CD4-positive, alpha-beta T cell treated with Interleukin-15 for 4 hours (primary cell): ENCODE data around the gene MDM4.
"Not testable (repeated sequence)": the region's sequence is repeated elsewhere in the genome, so short reads cannot be mapped to it uniquely, and the experiment has no call there.

Experiments
- DNase-seq: peaks from one replicate; pipeline ENCODE4 v3.0.0-alpha.2; 2020; ENCODE audit warnings: low spot score

MDM4 gene

DNA sequence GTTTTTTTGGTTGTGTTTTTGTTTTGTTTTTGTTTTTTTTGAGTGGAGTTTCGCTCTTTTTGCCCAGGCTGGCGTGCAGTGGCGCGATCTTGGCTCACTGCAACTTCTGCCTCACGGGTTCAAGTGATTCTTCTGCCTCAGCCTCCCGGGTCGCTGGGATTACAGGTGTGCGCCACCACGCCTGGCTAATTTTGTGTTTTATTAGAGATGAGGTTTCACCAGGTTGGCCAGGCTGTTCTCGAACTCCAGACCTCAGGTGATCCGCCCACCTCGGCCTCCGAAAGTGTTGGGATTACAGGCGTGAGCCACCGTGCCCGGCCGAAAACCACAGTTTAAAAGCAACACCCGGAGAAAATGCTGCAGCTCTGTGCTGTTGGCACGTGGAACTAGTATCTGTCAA, 1.2 kb downstream of the MDM4 start:
- DNase-seq, result not testable (repeated sequence)

DNA sequence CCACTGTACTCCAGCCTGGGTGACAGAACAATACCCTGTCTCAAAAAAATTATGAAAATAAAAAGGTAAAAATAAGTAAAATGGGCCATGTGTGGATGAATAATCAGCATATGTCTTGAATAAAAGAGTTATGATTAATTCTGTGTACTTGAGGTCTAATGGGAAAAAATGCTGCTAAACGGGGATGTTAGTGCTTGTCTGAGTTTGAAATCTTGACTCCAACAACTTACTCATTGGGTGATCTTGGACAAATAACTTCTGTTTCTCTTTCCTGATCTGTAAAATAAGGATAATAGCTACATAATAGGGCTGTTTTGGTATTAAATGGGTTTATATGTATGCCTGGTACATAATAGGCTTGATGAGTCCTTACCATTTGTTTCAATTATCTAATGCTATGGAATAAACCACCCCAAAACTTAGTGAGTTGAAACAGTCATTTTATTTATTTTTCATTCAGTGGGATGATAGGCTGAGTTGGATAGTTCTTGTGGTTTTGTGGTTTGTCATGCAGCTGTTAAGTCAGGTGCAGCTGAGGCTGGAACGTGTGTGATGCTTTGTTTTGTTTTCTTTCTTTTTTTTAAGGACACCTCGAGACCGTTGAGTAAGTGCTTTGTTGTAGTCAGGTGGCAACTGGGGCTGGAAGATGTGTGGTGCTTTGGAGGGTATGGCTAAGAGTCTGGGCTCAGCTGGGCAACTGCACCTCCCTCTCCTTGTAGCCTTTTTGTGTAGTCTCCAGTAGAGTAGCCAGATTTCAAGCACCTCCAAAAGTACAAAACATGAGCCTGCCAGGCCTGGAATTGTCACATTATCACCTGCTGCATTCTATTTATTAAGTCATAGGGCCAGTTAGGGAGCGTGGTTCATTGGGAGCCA, 4.9 kb downstream of the MDM4 start:
- DNase-seq, result peak; percentile 79

DNA sequence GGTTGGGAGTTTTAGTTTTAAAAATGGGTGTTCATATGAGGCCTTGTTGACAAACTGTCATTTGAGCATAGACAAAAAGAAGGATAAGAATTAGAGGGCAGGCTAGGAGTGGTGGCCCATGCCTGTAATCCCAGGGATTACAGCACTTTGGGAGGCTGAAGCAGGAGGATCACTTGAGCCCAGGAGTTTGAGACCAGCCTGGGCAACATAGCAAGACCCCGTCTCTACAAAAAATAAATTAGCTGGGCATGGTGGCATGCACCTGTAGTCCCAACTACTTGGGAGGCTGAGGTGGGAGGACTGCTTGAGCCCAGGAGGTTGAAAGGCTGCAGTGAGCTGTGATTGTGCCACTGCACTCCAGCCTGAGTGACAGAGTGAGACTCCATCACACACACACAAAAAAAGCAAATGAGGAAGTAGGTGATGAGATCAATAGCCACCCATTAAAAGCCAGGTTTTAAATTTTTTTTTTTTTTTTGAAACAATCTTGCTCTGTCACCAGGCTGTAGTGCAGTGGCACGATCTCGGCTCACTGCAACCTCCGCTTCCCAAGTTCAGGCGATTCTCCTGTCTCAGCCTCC, 5.8 kb downstream of the MDM4 start:
- DNase-seq, result not testable (repeated sequence)

DNA sequence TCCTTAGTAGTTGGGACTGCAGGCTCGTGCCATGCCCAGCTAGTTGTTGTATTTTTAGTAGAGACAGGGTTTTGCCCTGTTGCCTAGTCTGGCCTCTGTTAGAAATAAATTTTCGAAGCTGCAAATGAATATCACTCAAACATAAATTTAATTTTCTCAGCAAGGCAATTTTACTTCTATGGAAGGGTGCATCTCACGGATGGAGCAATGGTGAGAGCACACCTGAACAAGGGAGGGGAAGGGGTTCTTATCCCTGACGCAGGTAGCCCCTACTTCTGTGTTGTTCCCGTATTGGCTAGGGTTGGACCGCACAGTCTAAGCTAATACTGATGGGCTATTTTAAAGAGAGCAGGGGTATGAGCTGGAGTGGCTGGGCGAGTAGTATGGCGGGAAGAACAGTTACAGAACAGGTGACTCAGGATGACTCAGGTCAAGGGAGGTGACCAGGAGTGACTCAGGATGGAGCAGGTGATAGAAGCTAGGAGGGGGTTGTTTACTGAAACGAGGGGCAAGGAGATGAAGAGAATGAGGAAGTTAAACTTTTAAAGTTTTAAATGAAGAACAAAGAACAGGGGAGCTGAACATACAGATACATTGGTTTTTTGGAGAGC, 7.5 kb downstream of the MDM4 start:
- peak; percentile 43 for DNase-seq

DNA sequence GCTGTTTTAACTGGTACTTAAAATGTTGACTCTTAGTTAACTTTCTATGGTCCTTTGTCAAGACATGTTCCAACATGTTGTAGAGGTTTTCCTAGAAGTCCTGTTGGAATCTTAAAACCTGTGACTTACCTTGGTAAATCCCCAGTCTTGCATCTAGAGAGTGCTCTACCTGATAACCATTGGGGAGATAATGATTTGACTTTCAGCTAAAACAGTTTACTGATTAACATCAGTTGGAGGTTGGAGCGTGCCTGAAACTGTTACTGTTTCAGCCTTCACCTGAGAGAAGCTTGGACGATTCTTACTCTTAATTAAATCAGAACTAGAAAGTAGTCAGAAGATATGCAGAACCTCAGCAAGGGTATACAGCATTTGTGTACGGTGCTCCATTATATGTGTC, 8.8 kb downstream of the MDM4 start:
- no peak for DNase-seq

DNA sequence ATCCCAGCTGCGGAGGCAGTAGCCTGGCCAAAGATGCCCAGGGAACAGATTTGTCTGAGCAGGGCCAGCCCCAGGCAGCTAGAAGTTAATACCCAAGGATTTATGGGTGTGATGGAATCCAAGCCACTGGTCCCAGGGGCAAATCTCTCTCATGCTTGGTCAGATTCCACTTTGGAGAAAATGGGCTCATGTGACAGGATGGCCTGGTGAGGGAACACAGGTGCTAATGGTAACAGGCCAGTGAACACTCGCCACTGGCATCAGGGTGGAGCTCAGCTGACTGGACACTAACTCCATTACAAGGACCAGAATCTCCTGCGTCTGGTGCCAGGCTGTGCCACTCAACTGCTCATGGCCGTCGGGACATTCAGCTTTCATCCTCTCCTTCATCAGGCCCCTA, 12.0 kb downstream of the MDM4 start:
- DNase-seq, result no peak

DNA sequence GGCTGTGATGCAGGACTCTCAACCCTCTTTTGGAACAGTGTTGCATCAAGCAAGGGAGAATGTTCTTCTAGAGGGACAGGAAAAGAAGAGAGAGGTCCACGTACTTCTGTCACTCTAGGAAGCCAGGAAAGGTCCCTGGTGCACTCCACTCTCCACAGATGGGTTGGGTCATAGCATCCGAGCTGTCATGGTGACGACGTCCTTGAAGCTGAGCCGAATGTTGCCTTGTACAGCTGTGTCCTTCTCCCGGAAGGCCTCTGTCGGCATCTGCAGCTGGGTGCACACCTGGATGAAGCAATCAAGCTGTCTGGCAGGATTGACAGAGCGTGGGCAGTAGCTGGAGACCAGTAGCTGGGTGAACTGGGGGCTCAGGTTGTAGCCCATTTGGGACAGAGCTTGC, 12.5 kb downstream of the MDM4 start:
- DNase-seq, result no peak

DNA sequence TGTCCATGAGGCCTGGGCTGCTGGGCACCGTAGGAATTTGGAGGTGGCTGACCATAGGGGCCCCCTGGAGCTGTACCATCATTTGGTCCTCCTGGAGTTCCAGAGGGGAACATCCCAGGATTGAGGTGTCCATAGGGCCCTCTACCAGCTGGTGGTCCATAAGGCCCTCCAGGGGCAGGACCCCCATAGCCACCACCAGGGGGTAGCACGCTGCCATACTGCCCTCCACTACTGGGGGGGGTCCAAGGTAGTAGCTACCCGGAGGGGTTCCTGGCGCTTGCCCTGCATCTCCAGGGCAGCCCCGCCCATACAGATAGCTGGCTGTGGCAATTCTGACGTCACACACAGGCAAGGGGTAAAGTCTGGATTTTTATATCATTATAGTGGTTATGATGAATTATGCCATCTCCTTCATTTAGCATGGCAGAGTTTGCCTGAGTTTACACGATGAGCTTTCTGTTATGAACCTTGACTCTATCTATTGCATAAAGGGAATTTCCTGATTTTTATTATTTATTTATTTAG, 13.2 kb downstream of the MDM4 start:
- no peak for DNase-seq

DNA sequence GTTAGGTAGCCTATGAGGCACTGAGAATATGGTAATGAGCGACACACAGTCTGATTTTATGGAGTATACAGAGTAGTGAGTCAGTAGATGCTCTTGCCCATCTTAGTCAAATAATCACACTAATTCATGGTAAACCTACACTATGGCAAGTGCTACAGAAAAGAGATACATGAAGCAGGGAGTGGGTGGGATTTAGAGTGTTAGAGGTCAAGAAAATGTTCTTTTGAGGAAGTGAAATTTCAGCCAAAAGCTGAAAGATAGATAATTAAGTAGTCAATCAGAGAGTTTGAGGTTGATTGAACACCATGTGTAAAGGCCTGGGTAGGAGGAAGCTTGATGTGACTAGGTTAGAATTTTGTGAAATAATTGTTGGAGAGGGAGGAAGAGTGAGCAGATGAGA, 14.7 kb downstream of the MDM4 start:
- DNase-seq, result no peak

DNA sequence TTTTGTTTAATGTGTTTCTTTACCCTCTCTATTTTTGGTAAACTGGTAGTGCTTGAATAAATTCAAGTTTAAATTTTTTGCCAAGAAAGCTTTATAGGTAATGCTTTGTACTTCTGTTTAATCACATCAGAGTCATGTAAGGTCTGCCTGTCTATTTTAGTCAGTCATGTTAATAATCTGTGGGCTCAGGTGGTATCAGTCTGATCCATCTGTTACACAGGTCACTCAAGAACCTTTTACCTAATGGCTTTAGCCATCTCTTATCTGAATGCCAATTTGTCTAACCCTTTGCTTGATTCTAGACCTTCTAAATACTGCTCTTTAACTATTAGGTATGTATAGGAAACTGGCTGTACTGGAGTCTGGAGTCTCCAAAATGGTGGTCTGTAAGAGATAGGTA, 16.6 kb downstream of the MDM4 start:
- DNase-seq, result no peak

DNA sequence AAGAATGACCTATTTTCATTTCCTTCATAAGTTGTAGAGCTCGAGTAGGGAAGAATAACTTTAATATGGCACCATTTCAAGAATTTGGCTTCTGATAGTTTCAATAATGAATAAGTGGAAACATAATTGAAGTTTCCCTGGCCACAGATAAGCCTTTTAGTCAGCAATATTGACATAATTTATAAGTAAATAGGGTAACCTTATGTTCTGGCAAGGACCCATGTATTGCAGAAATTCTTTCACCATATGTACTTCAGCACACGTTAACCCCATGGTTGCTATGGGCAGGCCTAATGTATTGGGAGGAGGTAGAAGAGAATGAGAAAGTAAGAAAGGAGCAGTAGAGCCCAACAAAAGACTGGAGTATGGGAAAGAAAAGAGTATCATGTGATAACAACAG, 25.4 kb downstream of the MDM4 start:
- DNase-seq, result no peak

DNA sequence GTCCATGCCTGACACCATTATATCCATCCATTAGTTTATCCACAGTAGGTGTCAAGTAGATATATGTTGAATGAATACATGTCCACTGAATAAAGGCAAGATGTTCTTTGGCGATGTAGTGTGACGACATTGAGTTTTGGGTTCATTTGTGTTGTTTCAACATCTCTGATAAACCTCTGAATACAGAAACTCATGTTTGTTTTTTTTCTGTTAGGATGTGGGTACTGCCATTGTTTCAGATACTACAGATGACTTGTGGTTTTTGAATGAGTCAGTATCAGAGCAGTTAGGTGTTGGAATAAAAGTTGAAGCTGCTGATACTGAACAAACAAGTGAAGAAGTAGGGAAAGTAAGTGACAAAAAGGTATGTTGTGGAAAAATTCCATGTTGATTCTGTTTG, 28.1 kb downstream of the MDM4 start:
- peak; percentile 65 for DNase-seq

DNA sequence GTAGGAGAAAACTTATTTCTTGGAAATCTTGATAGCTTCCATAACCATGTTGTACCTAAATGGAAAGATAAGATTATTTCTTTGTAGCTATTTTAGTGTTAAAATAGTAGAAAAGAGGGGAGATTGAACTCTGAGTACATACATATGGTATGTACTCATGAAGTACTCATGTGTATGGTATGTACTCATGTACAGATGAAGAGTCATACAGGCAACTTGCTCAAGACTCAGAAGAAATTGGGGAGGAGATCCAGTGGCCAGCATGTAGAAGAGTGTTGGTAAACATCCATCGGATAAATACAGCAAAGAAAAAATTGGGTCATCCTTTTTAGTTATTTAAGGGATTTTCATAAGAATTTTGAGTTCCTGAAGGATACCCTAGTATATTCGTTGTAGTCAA, 29.0 kb downstream of the MDM4 start:
- DNase-seq, result no peak

DNA sequence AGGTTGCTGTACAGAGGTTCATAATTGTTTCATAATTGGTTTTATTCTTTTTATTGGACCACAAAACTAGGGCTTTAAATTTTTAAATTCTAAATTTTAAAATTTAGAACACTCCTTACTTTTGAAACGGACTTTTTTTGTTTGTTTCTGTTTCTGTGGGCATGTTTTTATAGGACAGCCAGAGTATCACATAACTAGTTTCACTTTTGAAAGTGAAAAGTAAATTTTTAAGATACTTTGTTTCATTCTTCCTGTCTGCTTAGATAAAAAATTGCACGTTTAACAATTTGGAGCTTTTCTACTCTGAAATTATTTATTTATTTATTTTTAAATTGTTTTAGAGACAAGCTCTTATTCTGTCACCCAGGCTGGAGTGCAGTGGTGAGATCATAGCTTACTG, 29.7 kb downstream of the MDM4 start:
- no peak for DNase-seq

DNA sequence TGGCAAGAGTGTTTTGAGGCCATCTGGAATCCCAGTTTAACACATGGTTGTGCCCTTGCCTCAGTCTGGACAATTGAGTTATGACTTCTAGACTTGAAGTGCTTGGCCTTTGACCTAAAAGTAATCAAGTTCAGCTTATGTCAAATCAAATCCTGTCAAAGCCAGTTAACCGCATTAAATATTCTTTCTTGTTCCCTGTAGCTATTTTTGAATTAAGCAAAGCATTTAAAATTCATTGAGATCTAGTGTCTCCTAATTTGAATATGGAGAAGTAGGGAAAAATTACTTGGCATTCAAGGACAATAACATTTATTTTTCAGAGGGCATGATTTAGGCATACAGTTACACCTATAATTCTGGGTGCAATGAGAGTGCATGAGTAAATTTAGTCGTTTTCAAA, 32.1 kb downstream of the MDM4 start:
- DNase-seq, result no peak

DNA sequence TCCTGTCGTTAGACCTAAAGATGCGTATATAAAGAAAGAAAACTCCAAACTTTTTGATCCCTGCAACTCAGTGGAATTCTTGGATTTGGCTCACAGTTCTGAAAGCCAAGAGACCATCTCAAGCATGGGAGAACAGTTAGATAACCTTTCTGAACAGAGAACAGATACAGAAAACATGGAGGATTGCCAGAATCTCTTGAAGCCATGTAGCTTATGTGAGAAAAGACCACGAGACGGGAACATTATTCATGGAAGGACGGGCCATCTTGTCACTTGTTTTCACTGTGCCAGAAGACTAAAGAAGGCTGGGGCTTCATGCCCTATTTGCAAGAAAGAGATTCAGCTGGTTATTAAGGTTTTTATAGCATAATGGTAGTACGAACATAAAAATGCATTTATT, 33.1 kb downstream of the MDM4 start:
- DNase-seq, result no peak

DNA sequence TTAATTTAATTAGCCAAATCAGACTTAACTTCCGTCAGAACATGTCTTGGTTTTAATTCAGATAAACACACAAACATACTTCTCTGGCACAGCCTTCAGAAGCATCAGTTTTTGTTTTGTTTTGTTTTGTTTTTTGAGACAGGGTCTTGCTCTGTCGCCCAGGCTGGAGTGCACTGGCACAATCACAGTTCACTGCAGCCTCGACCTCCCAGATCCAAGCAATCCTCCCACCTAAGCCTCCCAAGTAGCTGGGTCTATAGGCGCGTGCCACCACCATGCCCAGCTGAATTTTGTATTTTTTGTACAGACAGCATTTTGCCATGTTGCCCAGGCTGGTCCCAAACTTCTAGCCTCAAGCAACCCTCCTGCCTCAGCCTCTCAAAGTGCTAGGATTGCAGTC, 34.7 kb downstream of the MDM4 start:
- no peak for DNase-seq

DNA sequence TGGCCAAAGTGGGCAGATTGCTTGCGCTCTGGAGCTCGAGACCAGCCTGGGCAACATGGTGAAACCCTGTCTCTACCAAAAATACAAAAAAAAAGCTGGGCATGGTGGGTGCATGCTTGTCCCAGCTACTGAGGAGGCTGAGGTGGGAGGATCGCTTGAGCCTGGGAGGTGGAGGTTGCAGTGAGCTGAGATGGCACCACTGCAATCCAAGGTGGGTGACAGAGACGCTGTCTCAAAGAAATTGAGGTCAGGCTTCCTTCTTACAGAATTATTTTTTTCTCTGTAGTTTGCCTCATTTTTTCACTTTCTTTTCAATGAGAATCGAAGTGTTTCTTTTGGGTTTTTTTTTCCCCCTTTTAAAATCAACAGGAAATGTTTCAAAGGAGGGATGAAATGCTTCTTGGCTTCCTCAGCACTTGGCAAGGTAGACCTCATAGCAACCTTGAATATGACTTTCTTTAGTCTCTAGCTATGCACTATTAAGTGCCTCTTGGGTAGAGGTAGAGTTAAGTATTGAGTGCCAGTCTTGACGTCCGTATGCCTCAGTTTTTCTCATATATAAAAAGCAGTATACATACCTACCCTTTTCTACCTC, 40.3 kb downstream of the MDM4 start:
- no peak for DNase-seq

DNA sequence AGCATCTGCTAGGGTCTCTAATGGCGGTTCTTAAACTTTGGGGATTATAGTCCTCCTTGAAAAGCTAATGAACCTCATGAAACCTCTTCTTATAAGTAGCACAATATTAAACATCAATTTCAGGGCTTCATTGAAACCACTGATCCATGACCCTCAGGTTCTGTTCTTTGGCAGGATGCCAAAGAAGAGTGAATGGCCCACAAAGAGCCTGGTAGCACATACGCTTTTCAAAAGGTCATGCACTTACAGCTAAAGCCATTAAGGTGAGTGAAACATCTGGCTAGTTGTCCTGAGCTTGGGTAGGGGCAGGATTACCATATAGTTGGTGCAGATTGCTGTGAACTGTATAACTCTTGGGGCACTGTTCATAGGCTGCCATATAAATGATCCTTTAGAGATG, 42.3 kb downstream of the MDM4 start:
- no peak for DNase-seq

DNA sequence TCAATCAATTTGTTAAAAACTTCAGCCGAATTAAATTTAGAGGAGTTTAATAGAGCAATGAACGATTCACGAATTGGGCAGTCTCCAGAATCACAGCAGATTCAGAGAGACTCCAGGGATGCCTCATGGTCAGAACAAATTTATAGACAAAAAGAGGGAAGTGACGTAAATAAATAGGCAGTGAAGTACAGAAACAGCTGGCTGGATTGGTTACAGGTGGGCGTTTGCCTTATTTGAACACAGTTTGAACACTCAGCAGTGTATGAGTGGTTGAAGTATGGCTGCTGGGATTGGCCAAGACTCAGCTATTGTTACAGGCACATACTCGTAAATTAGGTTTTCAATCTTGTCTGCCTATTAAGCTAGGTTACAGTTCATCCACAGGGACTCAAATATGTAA, 43.8 kb downstream of the MDM4 start:
- DNase-seq, result not testable (repeated sequence)

DNA sequence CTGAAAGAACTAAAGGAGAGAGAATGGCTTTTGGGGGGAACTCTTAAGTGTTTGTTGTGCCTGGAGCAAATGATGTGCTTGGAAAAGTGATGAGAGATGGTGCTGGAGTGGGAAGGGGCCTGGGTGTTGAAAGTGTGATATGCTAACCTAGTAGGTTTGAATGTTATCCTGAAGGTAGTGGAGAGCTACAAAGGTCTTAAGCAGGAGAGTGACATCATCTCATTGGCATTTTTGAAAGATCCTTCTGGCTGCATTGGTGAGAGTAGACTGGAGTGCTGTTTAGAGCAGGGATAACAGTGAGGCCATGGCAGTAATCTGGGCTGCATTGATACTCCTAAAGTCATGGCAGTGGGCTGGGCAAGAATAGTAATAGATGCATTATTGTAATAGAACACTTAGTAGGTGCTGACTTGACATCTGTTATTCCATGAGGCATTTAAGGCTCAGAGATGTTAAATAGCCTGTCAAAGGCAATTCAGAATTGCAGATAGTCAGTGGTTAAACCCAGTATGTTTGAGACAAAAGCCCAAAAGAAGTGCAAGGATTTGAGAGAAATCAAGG, 44.5 kb downstream of the MDM4 start:
- DNase-seq, result no peak
